Endothelial cell of umbilical vein (primary cell): ENCODE data around the gene LRIG1. TPM values are rescaled to one million over a fixed set of nuclear protein-coding genes. Genes with fewer than 3 reads are reported as not detected.

Source experiments
- BruUV-seq: library from RNA; stranded (reverse); fragments of 400-500 nt; replicated peaks from 2 replicates; lab custom pipeline; 2021; lab: Mats Ljungman, UMichigan
- CTCF ChIA-PET: fragments of 300-600, 350-600 bp; sonication (Branson Sonifier 250); formaldehyde crosslinking; loops from one replicate; lab custom pipeline; 2021; ENCODE audit warnings: antibody characterized with exemption, inconsistent platforms; lab: Charles Lee
- POLR2A ChIA-PET: fragments of 300-600, 350-600 bp; sonication (Branson Sonifier 250); formaldehyde crosslinking; loops from one replicate; lab custom pipeline; 2021; ENCODE audit warnings: antibody characterized with exemption, inconsistent platforms; lab: Charles Lee
- DNase-seq: peaks from one replicate; pipeline ENCODE4 v3.0.0-alpha.2; 2011; ENCODE audit warnings: low read depth, low spot score
- FAIRE-seq: peaks from 2 replicates; lab custom pipeline; 2011; peaks lifted over from hg19 to GRCh38; lab: Jason Lieb, UNC
- H2AFZ ChIP-seq: 2 replicates; pipeline ENCODE4 v1.6.0; 2012; ENCODE audit warnings: low read depth, low read length, control low read depth, inconsistent platforms
- H3K27ac ChIP-seq: 2 replicates; pipeline ENCODE4 v1.5.1; 2011; ENCODE audit warnings: low read depth, mild to moderate bottlenecking, control low read depth, low read length, moderate library complexity; ENCODE audit not compliant: insufficient read depth
- H3K27me3 ChIP-seq, 2 experiments: 2 replicates each; pipeline versions ENCODE4 v1.6.0 to v1.6.1; 2011; ENCODE audit warnings: low read length in 2 of 2, mixed read lengths in 1 of 2; ENCODE audit not compliant: control insufficient read depth in 2 of 2, insufficient read depth in 2 of 2
- H3K36me3 ChIP-seq, 2 experiments: 2 replicates in 1 of 2; 3 replicates in 1 of 2; pipeline ENCODE4 v1.5.1; 2011; ENCODE audit warnings: low read length in 2 of 2, mild to moderate bottlenecking in 1 of 2, moderate library complexity in 1 of 2; ENCODE audit not compliant: control insufficient read depth in 2 of 2, insufficient read depth in 2 of 2; ENCODE audit errors: extremely low read depth in 1 of 2
- H3K4me1 ChIP-seq: 3 replicates; pipeline ENCODE4 v1.5.1; 2011; ENCODE audit warnings: mild to moderate bottlenecking, low read length; ENCODE audit not compliant: control insufficient read depth, insufficient read depth; ENCODE audit errors: extremely low read depth
- H3K4me2 ChIP-seq: 2 replicates; pipeline ENCODE4 v1.6.1; 2011; ENCODE audit warnings: low read length, control low read depth, mixed read lengths; ENCODE audit not compliant: insufficient read depth
- H3K4me3 ChIP-seq, 3 experiments: fragments of 200-600 bp in 1 of 3; sonication (generic), shearing (Covaris generic) in 1 of 3; replicated peaks in 1 of 3; 2 replicates each; pipeline ENCODE4 v1.5.1; 2011 to 2016; ENCODE audit warnings: control low read depth in 3 of 3, low read length in 3 of 3, mild to moderate bottlenecking in 2 of 3, inconsistent platforms in 1 of 3, low read depth in 1 of 3, moderate library complexity in 1 of 3; ENCODE audit not compliant: insufficient read depth in 1 of 3
- H3K79me2 ChIP-seq: 2 replicates; pipeline ENCODE4 v1.6.0; 2012; ENCODE audit warnings: low read length, inconsistent platforms; ENCODE audit not compliant: control insufficient read depth, insufficient read depth
- H3K9ac ChIP-seq: replicated peaks from 2 replicates; pipeline ENCODE3; 2011; ENCODE audit warnings: low read length, control low read depth; ENCODE audit not compliant: insufficient read depth; ENCODE audit errors: extremely low read depth
- H3K9me1 ChIP-seq: replicated peaks from 3 replicates; pipeline ENCODE4 v1.6.0; 2011; ENCODE audit warnings: mild to moderate bottlenecking, low read length; ENCODE audit not compliant: control insufficient read depth, insufficient read depth; ENCODE audit errors: extremely low read depth
- H3K9me3 ChIP-seq: replicated peaks from 2 replicates; pipeline ENCODE4 v1.5.1; 2012; ENCODE audit warnings: low read length, inconsistent platforms; ENCODE audit not compliant: control insufficient read depth, insufficient read depth
- H4K20me1 ChIP-seq: replicated peaks from 2 replicates; pipeline ENCODE3; 2011; ENCODE audit warnings: mild to moderate bottlenecking, low read length; ENCODE audit not compliant: control insufficient read depth, insufficient read depth; ENCODE audit errors: extremely low read depth
- EZH2 ChIP-seq: IDR thresholded peaks from 2 replicates; pipeline ENCODE4 v1.6.1; 2012; ENCODE audit warnings: borderline replicate concordance, low read depth, mild to moderate bottlenecking, moderate library complexity, low read length, inconsistent platforms; ENCODE audit not compliant: severe bottlenecking
- FOS ChIP-seq: IDR thresholded peaks from 2 replicates; pipeline ENCODE4 v1.6.1; 2011; ENCODE audit warnings: mild to moderate bottlenecking, low read length, moderate library complexity, borderline replicate concordance; ENCODE audit not compliant: insufficient read depth
- GATA2 ChIP-seq: IDR thresholded peaks from 2 replicates; pipeline ENCODE4 v1.7.0; 2011; ENCODE audit warnings: low read depth, mild to moderate bottlenecking, moderate library complexity, mixed read lengths, low read length; ENCODE audit not compliant: insufficient read length, insufficient read depth
- JUN ChIP-seq: IDR thresholded peaks from 2 replicates; pipeline ENCODE4 v1.6.1; 2011; ENCODE audit warnings: borderline replicate concordance, low read depth; ENCODE audit not compliant: insufficient read length, insufficient read depth
- MAX ChIP-seq: IDR thresholded peaks from 2 replicates; pipeline ENCODE4 v1.6.1; 2011; ENCODE audit not compliant: insufficient read depth, insufficient read length
- MYC ChIP-seq: IDR thresholded peaks from one replicate; pipeline ENCODE4 v1.6.1; 2011; ENCODE audit warnings: mild to moderate bottlenecking, low read depth, low read length
- POLR2A ChIP-seq: IDR thresholded peaks from 2 replicates; pipeline ENCODE4 v1.6.1; 2012; ENCODE audit warnings: low read depth, mild to moderate bottlenecking, control low read depth, low read length
- POLR2AphosphoS5 ChIP-seq: IDR thresholded peaks from 2 replicates; pipeline ENCODE4 v1.6.1; 2012; ENCODE audit warnings: low read depth, mild to moderate bottlenecking, control low read depth, low read length, moderate library complexity; ENCODE audit not compliant: insufficient read depth
- dilution Hi-C: fragments of 300-500 bp; cut with MboI; formaldehyde crosslinking; loops from one replicate; pipeline ENCODE4 v1.15.0; 2019; ENCODE audit warnings: low sequenced_read_pairs; ENCODE audit not compliant: extremely low pct_ligation_motif_present
- intact Hi-C: fragments of 100-400 bp; cut with micrococcal nuclease; formaldehyde crosslinking; loops from one replicate; pipeline ENCODE4 v1.10.0; 2022
- polyA plus RNA-seq, 4 experiments: library from polyadenylated mRNA; depleted of rRNA in 3 of 4; stranded (reverse) in 3 of 4; unstranded in 1 of 4; fragments of >200 nt; gene quantifications; 2 replicates each; pipeline versions ENCODE4 v1.2.1 to v1.2.3, GENCODE V29; 2011 to 2012; ENCODE audit warnings: missing spikeins in 1 of 4
- total RNA-seq: library from RNA; stranded (reverse); gene quantifications from 2 replicates; pipeline ENCODE4 v1.2.3, GENCODE V29; 2021
- TF ChIP-seq, protein P1 (sequence below), 2 donors: IDR thresholded peaks; 1 replicate in 1 of 2; 2 replicates in 1 of 2; pipeline ENCODE4 v1.5.1; 2011; ENCODE audit warnings: low read length in 2 of 2, mild to moderate bottlenecking in 2 of 2, moderate library complexity in 2 of 2, control low read depth in 1 of 2, inconsistent platforms in 1 of 2, low read depth in 1 of 2; ENCODE audit not compliant: insufficient read depth in 1 of 2; ENCODE audit errors: extremely low read depth in 1 of 2

LRIG1 gene
- total and polyA plus RNA-seq, 2 donors (not counting 3 experiments of a cell fraction or from before 2014, with no cell fraction given): 50.3 to 52.2 TPM

GRCh38 chr3:66383023-66383422 lies 117.8 kb downstream of the LRIG1 start:
- POLR2A ChIA-PET: no interaction called here

More at GRCh38 chr3:66383023-66383422, 117.8 kb downstream of the LRIG1 start:
- no peaks in the 10 kb centered on the region for H3K79me2 ChIP-seq
- intact Hi-C loops: no loop called here
- no peaks in the 10 kb centered on the region for H3K4me1 ChIP-seq
- CTCF ChIA-PET: interaction anchor here (1.4 kb wide), 1 partner anchor 439 kb away, joined by 4 read pairs; no protein-coding TSS in a partner anchor
- peaks cover 22 to 66% of the 10 kb centered on the region in 2 experiments for H3K36me3 ChIP-seq
- TF ChIP-seq GATA2: no peak
- no peak for TF ChIP-seq EZH2
- TF ChIP-seq POLR2A: no peak
- no peak for TF ChIP-seq MYC
- no peak for TF ChIP-seq FOS
- TF ChIP-seq JUN: no peak
- TF ChIP-seq POLR2AphosphoS5: no peak
- TF ChIP-seq, protein P1, sequence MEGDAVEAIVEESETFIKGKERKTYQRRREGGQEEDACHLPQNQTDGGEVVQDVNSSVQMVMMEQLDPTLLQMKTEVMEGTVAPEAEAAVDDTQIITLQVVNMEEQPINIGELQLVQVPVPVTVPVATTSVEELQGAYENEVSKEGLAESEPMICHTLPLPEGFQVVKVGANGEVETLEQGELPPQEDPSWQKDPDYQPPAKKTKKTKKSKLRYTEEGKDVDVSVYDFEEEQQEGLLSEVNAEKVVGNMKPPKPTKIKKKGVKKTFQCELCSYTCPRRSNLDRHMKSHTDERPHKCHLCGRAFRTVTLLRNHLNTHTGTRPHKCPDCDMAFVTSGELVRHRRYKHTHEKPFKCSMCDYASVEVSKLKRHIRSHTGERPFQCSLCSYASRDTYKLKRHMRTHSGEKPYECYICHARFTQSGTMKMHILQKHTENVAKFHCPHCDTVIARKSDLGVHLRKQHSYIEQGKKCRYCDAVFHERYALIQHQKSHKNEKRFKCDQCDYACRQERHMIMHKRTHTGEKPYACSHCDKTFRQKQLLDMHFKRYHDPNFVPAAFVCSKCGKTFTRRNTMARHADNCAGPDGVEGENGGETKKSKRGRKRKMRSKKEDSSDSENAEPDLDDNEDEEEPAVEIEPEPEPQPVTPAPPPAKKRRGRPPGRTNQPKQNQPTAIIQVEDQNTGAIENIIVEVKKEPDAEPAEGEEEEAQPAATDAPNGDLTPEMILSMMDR (IDR thresholded peaks at IDR 0.05; ENCODE audit: extremely low read depth in 1 of 2, insufficient read depth in 1 of 2, low read depth in 1 of 2, low read length in 2 of 2): no peak
- TF ChIP-seq MAX: no peak
- no peak overlapping the region for H3K4me3 ChIP-seq
- H2AFZ ChIP-seq: no peak overlapping the region
- no peak for FAIRE-seq
- no peaks in the 10 kb centered on the region for H3K27me3 ChIP-seq
- H3K9ac ChIP-seq: no peak overlapping the region
- DNase-seq: no peak
- dilution Hi-C loops: loop anchor here (25.0 kb wide), 1 partner anchor 429 kb away; no protein-coding TSS in a partner anchor
- BruUV-seq: no TSS peak
- H3K27ac ChIP-seq: no peak overlapping the region
- no peaks in the 10 kb centered on the region for H4K20me1 ChIP-seq
- H3K9me1 ChIP-seq: no peaks in the 10 kb centered on the region
- H3K9me3 ChIP-seq: no peaks in the 10 kb centered on the region
- no peak overlapping the region for H3K4me2 ChIP-seq
